ENCODE results near the gene CROCC2. TPM values are rescaled to one million over a fixed set of nuclear protein-coding genes. Genes with fewer than 3 reads are reported as not detected.

CROCC2 gene
- total and polyA plus RNA-seq, 9 donors = 0.04 to 0.50 (median 0.21) TPM; not detected in 1

DNA sequence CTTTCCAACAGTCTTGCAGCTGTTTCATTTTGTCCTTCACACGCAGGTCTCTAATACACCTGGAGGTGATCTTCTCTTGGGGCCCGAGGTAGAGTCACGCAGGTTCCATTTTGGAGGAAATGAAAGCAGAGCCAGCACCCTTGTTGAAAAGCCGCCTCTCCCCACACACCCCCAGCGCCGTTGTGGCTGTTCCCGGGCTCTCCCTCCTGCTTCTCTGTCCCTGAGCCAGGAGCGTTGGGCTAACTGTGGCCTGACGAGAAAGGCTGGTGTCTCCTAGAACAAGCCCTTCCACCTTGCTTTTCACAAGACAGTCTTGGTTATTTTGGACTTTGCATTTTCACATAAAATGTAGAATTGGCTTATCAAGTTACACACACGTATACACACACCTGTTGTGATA is 108.6 kb downstream of the CROCC2 start:
- DNase-seq = no peak
- Histone ChIP-seq H3K9me3 (replicated peaks; ENCODE audit: control insufficient read depth, low read depth, low read length) (no peaks in the 10 kb centered on the region), H3K4me1 (ENCODE audit: control insufficient read depth, insufficient read depth, low read length) (peaks cover 10% of the 10 kb centered on the region), H3K4me3 (ENCODE audit: low read length) (no peak overlapping the region), H3K27me3 (ENCODE audit: control insufficient read depth, insufficient read depth, low read length) (peaks cover 5% of the 10 kb centered on the region), H3K36me3 (ENCODE audit: control insufficient read depth, insufficient read depth, low read length) (no peaks in the 10 kb centered on the region), H3K27ac (ENCODE audit: low read length) (no peak overlapping the region)
- WGBS (ENCODE audit: insufficient coverage) = 71% methylated on average over 6 of the region's 10 CpGs

DNA sequence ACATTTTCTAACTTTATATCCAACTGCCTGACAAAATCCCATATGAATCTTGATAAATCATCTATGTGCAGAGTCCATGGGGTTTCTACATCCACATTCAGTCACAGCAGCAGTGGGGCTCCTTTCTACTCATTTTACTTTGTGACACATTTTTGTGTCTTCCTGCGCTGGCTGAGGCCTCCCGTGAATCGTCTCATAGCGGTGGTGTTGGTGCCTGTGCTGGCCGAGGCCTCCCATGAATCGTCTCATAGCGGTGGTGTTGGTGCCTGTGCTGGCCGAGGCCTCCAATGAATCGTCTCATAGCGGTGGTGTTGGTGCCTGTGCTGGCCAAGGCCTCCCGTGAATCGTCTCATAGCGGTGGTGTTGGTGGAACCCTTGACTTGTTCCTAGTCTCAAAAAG is 109.3 kb downstream of the CROCC2 start:
- H3K36me3 ChIP-seq (ENCODE audit: control insufficient read depth, insufficient read depth, low read length) = no peaks in the 10 kb centered on the region
- H3K27ac ChIP-seq (ENCODE audit: low read length) = no peak overlapping the region
- no peaks in the 10 kb centered on the region for H3K27me3 ChIP-seq (ENCODE audit: control insufficient read depth, insufficient read depth, low read length)
- H3K4me3 ChIP-seq (ENCODE audit: low read length) = no peak overlapping the region
- no peak for DNase-seq
- H3K4me1 ChIP-seq (ENCODE audit: control insufficient read depth, insufficient read depth, low read length) = peaks cover 3% of the 10 kb centered on the region
- no peaks in the 10 kb centered on the region for H3K9me3 ChIP-seq (replicated peaks; ENCODE audit: control insufficient read depth, low read depth, low read length)
- WGBS (ENCODE audit: insufficient coverage) = 86% methylated on average over 13 of the region's 13 CpGs

DNA sequence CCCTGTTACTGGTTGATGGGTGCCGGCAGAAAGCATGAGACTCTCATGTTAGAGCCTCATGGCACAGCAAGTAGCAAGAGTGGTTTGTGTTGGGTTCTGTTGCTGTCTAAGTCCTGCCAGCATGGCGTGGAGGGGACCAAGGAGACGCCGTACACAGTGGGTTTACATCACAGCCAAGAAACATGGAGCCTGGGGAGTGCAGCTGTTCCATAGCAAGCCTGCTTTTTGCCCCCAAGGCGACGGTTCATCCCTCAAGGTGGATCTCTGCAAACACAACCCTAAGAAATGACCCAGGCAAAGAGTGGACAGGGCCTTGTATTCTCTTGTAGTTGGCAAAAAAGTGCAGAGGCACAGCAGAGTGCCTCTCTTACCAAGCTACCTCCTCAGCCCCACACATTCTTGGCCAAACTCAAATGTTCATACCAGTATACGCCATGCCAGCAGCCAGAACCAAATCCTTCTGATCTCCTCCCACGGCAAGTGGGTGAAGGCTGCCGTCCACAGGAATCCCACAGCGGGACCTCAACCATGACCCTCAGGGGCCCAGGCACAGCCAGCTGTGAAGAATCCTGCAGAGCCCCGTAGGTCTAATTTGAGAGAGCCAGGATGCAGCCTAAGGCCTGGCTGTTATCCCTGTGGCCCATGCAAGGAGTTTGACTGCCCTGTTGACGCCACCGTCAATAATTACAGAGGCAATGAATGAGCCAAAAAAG is 111.2 kb downstream of the CROCC2 start:
- no peaks in the 10 kb centered on the region for H3K27me3 ChIP-seq (ENCODE audit: control insufficient read depth, insufficient read depth, low read length)
- H3K9me3 ChIP-seq (replicated peaks; ENCODE audit: control insufficient read depth, low read depth, low read length) = peaks cover 3% of the 10 kb centered on the region
- 86% methylated on average over 11 of the region's 13 CpGs for WGBS (ENCODE audit: insufficient coverage)
- H3K36me3 ChIP-seq (ENCODE audit: control insufficient read depth, insufficient read depth, low read length) = no peaks in the 10 kb centered on the region
- H3K4me3 ChIP-seq (ENCODE audit: low read length) = no peak overlapping the region
- H3K27ac ChIP-seq (ENCODE audit: low read length) = no peak overlapping the region
- no peaks in the 10 kb centered on the region for H3K4me1 ChIP-seq (ENCODE audit: control insufficient read depth, insufficient read depth, low read length)
- DNase-seq = no peak

DNA sequence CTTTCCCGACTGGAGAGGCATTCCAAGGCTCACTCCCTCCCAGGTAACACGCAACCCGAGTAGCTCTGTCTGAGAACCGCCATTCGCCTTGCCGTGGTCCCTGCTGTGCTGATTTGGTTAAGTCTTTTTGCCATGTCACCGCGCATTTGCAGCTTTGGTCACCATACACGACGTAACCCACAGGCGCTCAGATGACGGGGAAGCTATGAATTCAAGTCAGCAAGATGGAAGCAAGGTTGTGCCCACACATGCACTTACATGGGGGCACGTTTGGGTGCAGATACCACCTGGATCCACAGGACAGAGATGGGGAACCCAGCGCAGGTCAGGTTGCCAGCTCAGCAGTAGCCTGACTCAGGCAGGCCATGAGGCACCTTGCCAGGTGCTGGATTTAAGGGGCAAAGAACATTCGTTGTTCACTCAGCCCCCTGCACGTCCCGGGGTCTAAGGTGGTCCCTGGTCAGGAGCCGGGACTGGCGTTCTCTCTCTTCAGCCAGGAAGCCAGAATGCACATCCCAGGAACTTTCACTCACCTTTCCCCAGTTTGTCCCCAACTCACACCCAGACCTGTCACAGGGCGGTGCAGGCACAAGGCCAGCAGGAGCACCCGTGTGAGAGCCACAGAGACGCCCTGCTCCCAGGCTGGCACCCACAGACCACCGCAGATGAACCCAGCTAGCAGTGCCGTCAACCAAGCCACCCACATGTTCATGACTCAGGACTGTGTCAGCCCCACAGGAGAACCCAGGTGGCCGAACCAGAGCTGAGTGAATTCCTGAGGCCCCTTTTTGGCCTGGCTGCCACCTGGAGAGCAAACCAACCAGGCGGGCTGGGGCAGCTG is 112.1 kb downstream of the CROCC2 start:
- Histone ChIP-seq H3K4me3 (ENCODE audit: low read length) (no peak overlapping the region), H3K27me3 (ENCODE audit: control insufficient read depth, insufficient read depth, low read length) (no peaks in the 10 kb centered on the region), H3K9me3 (replicated peaks; ENCODE audit: control insufficient read depth, low read depth, low read length) (peaks cover 5% of the 10 kb centered on the region), H3K4me1 (ENCODE audit: control insufficient read depth, insufficient read depth, low read length) (no peaks in the 10 kb centered on the region), H3K27ac (ENCODE audit: low read length) (no peak overlapping the region), H3K36me3 (ENCODE audit: control insufficient read depth, insufficient read depth, low read length) (no peaks in the 10 kb centered on the region)
- 90% methylated on average over 24 of the region's 26 CpGs for WGBS (ENCODE audit: insufficient coverage)
- DNase-seq = no peak

DNA sequence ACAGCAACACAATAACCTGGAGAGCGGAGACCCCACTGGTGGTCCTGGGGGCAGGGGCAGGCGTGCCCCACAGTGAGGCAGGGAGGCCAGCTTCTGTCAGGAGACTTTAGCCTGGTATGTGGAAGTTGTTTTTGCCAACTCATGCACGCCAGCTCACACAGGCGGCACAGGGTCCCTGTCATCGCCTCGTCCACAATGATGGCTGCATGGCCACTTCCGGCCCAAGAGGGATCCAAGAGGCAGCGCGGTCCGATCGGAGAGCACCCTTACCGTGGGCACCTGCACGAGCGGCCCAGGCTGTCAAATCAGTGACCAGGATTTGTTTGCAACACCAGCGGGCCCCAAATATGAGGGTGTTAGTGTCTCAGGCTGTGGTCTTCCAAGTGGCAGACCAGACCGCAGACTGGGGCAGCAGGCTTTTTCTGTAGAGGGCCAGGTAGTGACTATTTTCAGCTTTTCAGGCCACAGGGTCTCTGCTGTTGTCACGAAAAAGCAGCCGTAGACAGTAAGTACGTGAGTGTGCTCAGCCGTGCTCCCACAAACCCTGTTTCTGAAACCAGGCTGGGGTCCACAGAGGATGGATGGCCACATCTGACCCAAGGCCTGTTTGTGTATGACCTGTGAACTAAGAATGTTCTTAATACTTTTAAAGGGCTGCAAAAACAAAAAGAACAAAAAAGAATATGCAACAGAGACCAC is 113.5 kb downstream of the CROCC2 start:
- no peak overlapping the region for H3K27ac ChIP-seq (ENCODE audit: low read length)
- no peaks in the 10 kb centered on the region for H3K36me3 ChIP-seq (ENCODE audit: control insufficient read depth, insufficient read depth, low read length)
- H3K4me1 ChIP-seq (ENCODE audit: control insufficient read depth, insufficient read depth, low read length) = no peaks in the 10 kb centered on the region
- H3K27me3 ChIP-seq (ENCODE audit: control insufficient read depth, insufficient read depth, low read length) = no peaks in the 10 kb centered on the region
- no peak overlapping the region for H3K4me3 ChIP-seq (ENCODE audit: low read length)
- H3K9me3 ChIP-seq (replicated peaks; ENCODE audit: control insufficient read depth, low read depth, low read length) = peaks cover 5% of the 10 kb centered on the region
- DNase-seq = no peak
- 92% methylated on average over 19 of the region's 20 CpGs for WGBS (ENCODE audit: insufficient coverage)

DNA sequence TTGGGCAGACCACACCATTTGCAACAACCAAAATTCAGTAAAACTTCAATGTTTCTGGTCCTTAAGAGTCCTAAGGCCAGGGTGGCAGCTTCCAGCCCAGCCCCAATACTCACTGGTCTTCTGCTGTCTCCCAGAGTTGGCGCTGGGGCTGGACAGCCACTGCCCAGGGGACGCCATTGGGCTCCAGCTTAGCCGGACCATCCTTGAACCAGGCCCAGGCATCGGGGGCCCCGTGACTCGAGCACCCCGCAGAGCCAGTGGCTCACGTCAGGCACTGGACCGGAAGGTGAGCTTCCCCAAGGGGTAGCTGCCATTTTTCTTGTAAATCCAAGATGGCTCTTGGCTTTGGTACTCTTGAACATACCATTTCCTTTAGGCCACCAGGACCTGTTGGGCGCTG is 114.1 kb downstream of the CROCC2 start:
- Histone ChIP-seq H3K27ac (ENCODE audit: low read length) (no peak overlapping the region), H3K4me3 (ENCODE audit: low read length) (no peak overlapping the region), H3K9me3 (replicated peaks; ENCODE audit: control insufficient read depth, low read depth, low read length) (peaks cover 10% of the 10 kb centered on the region), H3K36me3 (ENCODE audit: control insufficient read depth, insufficient read depth, low read length) (no peaks in the 10 kb centered on the region), H3K4me1 (ENCODE audit: control insufficient read depth, insufficient read depth, low read length) (no peaks in the 10 kb centered on the region), H3K27me3 (ENCODE audit: control insufficient read depth, insufficient read depth, low read length) (no peaks in the 10 kb centered on the region)
- 93% methylated on average over 9 of the region's 10 CpGs for WGBS (ENCODE audit: insufficient coverage)
- DNase-seq = no peak

DNA sequence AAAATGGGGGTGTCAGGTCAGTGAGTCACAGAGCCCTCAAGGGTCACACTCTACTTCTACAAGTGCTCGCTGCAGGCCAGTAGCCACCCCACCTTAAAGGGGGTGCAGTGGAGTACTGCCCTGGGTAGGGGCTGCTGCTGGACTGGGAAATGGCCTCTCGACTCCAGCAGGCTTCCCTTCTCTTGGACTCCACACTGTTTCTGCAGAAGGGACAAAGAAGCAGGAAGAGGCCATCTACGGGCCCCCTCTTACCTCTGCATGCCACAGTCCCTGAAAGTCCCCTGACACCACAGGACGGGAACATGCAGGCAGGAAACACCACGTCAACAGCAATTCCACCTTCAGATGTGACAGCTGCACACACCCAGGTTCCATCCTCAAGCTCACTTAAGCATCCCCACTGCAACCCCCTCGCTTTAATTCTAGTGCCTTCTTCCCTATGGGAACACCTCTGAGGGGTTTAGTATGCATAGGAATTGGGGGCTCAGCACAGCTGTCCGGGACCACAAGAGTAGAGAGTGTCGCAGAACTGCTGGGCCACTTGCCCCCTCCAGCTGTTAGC is 114.6 kb downstream of the CROCC2 start:
- H3K9me3 ChIP-seq (replicated peaks; ENCODE audit: control insufficient read depth, low read depth, low read length) = peaks cover 15% of the 10 kb centered on the region
- H3K27ac ChIP-seq (ENCODE audit: low read length) = no peak overlapping the region
- no peak for DNase-seq
- H3K27me3 ChIP-seq (ENCODE audit: control insufficient read depth, insufficient read depth, low read length) = no peaks in the 10 kb centered on the region
- H3K4me1 ChIP-seq (ENCODE audit: control insufficient read depth, insufficient read depth, low read length) = no peaks in the 10 kb centered on the region
- H3K36me3 ChIP-seq (ENCODE audit: control insufficient read depth, insufficient read depth, low read length) = no peaks in the 10 kb centered on the region
- no peak overlapping the region for H3K4me3 ChIP-seq (ENCODE audit: low read length)
- 53% methylated on average over 3 of the region's 8 CpGs for WGBS (ENCODE audit: insufficient coverage)

DNA sequence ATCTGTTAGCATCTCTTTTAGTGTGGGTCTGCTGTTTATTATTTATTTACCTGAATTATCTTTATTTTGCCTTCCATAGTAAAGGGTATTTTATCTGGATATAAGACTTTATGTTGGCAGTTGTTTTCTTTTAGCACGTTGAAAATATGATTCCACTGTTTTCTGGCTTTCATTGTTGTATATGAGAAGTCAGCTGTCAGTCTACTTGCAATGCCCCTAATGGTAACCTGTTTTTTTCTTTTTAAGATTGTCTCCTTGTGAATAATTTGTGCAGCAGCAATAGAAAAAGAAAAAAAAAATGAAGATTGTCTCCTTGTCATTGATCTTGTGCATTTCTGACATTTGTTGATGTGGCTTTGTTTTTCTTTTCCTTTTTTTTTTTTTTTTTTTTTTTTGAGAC is 119.5 kb downstream of the CROCC2 start:
- no peak for DNase-seq
- Histone ChIP-seq H3K4me3 (ENCODE audit: low read length) (no peak overlapping the region), H3K27me3 (ENCODE audit: control insufficient read depth, insufficient read depth, low read length) (no peaks in the 10 kb centered on the region), H3K4me1 (ENCODE audit: control insufficient read depth, insufficient read depth, low read length) (no peaks in the 10 kb centered on the region), H3K36me3 (ENCODE audit: control insufficient read depth, insufficient read depth, low read length) (no peaks in the 10 kb centered on the region), H3K27ac (ENCODE audit: low read length) (no peak overlapping the region), H3K9me3 (replicated peaks; ENCODE audit: control insufficient read depth, low read depth, low read length) (peaks cover 19% of the 10 kb centered on the region)
- WGBS (ENCODE audit: insufficient coverage) = no CpG with 5 or more reads among the region's 1 CpG

DNA sequence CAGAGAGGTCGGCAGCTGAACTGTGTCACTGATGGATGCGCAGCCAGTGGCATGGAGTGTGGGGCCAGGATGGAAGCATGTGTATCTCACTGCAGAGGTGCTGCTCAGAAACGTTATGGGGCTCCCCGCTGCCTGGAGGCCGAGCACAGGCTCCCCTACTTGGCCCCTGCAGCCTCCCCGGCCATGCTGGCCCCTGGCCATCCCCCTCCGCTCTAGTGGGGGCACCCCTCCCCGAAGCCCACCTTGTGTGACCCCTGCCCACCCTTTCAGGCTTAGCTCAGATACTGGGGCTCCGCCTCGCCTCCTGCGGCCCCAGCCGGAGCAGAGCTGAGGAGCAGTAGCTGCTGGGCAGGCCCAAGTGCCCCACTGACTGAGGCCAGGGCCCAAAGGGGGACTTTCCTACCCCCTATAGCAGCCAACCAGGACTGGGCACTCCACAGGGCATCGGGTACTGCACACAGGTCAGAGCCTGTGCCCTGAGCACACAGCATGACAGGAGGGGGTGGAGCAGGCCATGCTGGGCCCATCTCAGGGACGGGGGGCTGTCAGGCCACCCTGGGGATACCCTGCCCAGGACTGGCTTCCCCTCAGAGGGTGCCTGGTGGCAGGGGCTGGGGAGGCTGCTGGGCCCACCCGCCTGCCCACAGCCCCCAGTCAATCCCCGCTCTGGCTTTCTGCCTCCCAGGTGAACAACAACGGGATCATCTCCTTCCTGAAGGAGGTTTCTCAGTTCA is 123.6 kb downstream of the CROCC2 start:
- H3K36me3 ChIP-seq (ENCODE audit: control insufficient read depth, insufficient read depth, low read length) = no peaks in the 10 kb centered on the region
- H3K27ac ChIP-seq (ENCODE audit: low read length) = no peak overlapping the region
- peaks cover 13% of the 10 kb centered on the region for H3K9me3 ChIP-seq (replicated peaks; ENCODE audit: control insufficient read depth, low read depth, low read length)
- no peaks in the 10 kb centered on the region for H3K4me1 ChIP-seq (ENCODE audit: control insufficient read depth, insufficient read depth, low read length)
- WGBS (ENCODE audit: insufficient coverage) = 80% methylated on average over 16 of the region's 17 CpGs
- H3K27me3 ChIP-seq (ENCODE audit: control insufficient read depth, insufficient read depth, low read length) = peaks cover 2% of the 10 kb centered on the region
- no peak for DNase-seq
- no peak overlapping the region for H3K4me3 ChIP-seq (ENCODE audit: low read length)

Data from muscle of leg (tissue), 11 donors.